SK-N-SH (cell line): ENCODE measurements around the gene CFAP99. TPM values are rescaled to one million over a fixed set of nuclear protein-coding genes. Genes with fewer than 3 reads are reported as not detected.

Source experiments
- CTCF ChIA-PET: fragments of 300-600, 350-600 bp; formaldehyde crosslinking; extraction: SDS; loops from one replicate; lab custom pipeline; 2021; lab: Yijun Ruan, JAX
- POLR2A ChIA-PET: fragments of 350-600 bp; sonication (Branson Sonifier 250); formaldehyde crosslinking; extraction: SDS; loops from one replicate; lab custom pipeline; 2020; ENCODE audit warnings: antibody characterized with exemption, inconsistent platforms; lab: Yijun Ruan, JAX
- DNase-seq: peaks from one replicate; pipeline ENCODE4 v3.0.0; 2012
- H2AFZ ChIP-seq: fragments of 200-600 bp; sonication (generic); 2 replicates; pipeline ENCODE4 v1.8.1; 2016; ENCODE audit warnings: antibody characterized with exemption, mild to moderate bottlenecking, low read depth
- H3F3A ChIP-seq: fragments of 200-600 bp; sonication (generic); replicated peaks from 2 replicates; pipeline ENCODE3; 2016; ENCODE audit warnings: antibody characterized with exemption, mild to moderate bottlenecking; ENCODE audit not compliant: insufficient read depth
- H3K27ac ChIP-seq, 2 experiments: fragments of 200-500 bp in 1 of 2; fragments of 200-600 bp in 1 of 2; sonication (Bioruptor generic) in 1 of 2; sonication (generic), shearing (Covaris generic) in 1 of 2; 2 replicates each; pipeline versions ENCODE4 v1.5.1 to v1.6.1; 2014 to 2016; ENCODE audit warnings: low read depth in 2 of 2, inconsistent platforms in 1 of 2, low read length in 1 of 2, mild to moderate bottlenecking in 1 of 2, mixed read lengths in 1 of 2
- H3K27me3 ChIP-seq: fragments of 200-600 bp; sonication (generic), shearing (Covaris generic); 2 replicates; pipeline ENCODE4 v1.6.1; 2016; ENCODE audit warnings: mixed run types; ENCODE audit not compliant: insufficient read depth
- H3K36me3 ChIP-seq, 2 experiments: fragments of 200-500 bp in 1 of 2; fragments of 200-600 bp in 1 of 2; sonication (Bioruptor generic) in 1 of 2; sonication (generic) in 1 of 2; replicated peaks in 1 of 2; 2 replicates each; pipeline versions ENCODE3 to v1.5.1; 2014 to 2016; ENCODE audit warnings: low read length in 1 of 2, mild to moderate bottlenecking in 1 of 2; ENCODE audit not compliant: insufficient read depth in 2 of 2, control insufficient read depth in 1 of 2
- H3K4me1 ChIP-seq, 2 experiments: fragments of 200-500 bp in 1 of 2; fragments of 200-600 bp in 1 of 2; sonication (Bioruptor generic) in 1 of 2; sonication (generic), shearing (Covaris generic) in 1 of 2; 2 replicates each; pipeline versions ENCODE4 v1.5.1 to v1.6.1; 2014 to 2016; ENCODE audit warnings: low read depth in 1 of 2, low read length in 1 of 2, mixed run types in 1 of 2; ENCODE audit not compliant: insufficient read depth in 2 of 2, control insufficient read depth in 1 of 2
- H3K4me2 ChIP-seq: fragments of 200-600 bp; sonication (generic), shearing (Covaris generic); 2 replicates; pipeline ENCODE4 v1.6.1; 2017; ENCODE audit warnings: mixed run types
- H3K4me3 ChIP-seq, 2 experiments: fragments of 200-500 bp in 1 of 2; fragments of 200-600 bp in 1 of 2; sonication (Bioruptor generic) in 1 of 2; sonication (generic), shearing (Covaris generic) in 1 of 2; 2 replicates each; pipeline versions ENCODE4 v1.5.1 to v1.8.1; 2014 to 2016; ENCODE audit warnings: low read depth in 2 of 2, inconsistent platforms in 1 of 2, low read length in 1 of 2, mild to moderate bottlenecking in 1 of 2, mixed read lengths in 1 of 2, moderate library complexity in 1 of 2
- H3K79me2 ChIP-seq: fragments of 200-600 bp; sonication (generic); 2 replicates; pipeline ENCODE4 v1.8.1; 2017; ENCODE audit warnings: mild to moderate bottlenecking; ENCODE audit not compliant: insufficient read depth
- H3K9ac ChIP-seq: fragments of 200-600 bp; sonication (generic); 2 replicates; pipeline ENCODE4 v1.6.1; 2017; ENCODE audit warnings: mixed run types
- H3K9me2 ChIP-seq: fragments of 200-600 bp; sonication (generic); 2 replicates; pipeline ENCODE4 v1.6.1; 2017; ENCODE audit warnings: mixed run types
- H3K9me3 ChIP-seq: fragments of 200-600 bp; sonication (generic); 2 replicates; pipeline ENCODE4 v1.6.1; 2017; ENCODE audit warnings: mixed run types, mild to moderate bottlenecking, moderate library complexity
- H4K20me1 ChIP-seq: fragments of 200-600 bp; sonication (generic); 2 replicates; pipeline ENCODE4 v1.6.1; 2017; ENCODE audit warnings: mild to moderate bottlenecking, mixed run types; ENCODE audit not compliant: insufficient read depth
- EP300 ChIP-seq, 2 experiments: IDR thresholded peaks; 2 replicates each; pipeline versions ENCODE4 v1.4.0 to v1.6.1; 2012; ENCODE audit warnings: borderline replicate concordance in 1 of 2, low read depth in 1 of 2, low read length in 1 of 2
- FOSL2 ChIP-seq: IDR thresholded peaks from 2 replicates; pipeline ENCODE4 v1.4.0; 2012; ENCODE audit warnings: low read depth, mild to moderate bottlenecking, moderate library complexity, borderline replicate concordance
- GABPA ChIP-seq: IDR thresholded peaks from 2 replicates; pipeline ENCODE4 v1.4.0; 2012; ENCODE audit warnings: low read depth, mild to moderate bottlenecking
- NFIC ChIP-seq: IDR thresholded peaks from 2 replicates; pipeline ENCODE4 v1.4.0; 2012; ENCODE audit warnings: borderline replicate concordance
- RAD21 ChIP-seq: IDR thresholded peaks from 2 replicates; pipeline ENCODE4 v1.6.1; 2012; ENCODE audit warnings: mild to moderate bottlenecking, low read length
- RCOR1 ChIP-seq: fragments of 150-350 bp; IDR thresholded peaks from 2 replicates; pipeline ENCODE4 v1.6.1; 2017; ENCODE audit warnings: antibody characterized with exemption, low read length
- TAF1 ChIP-seq: IDR thresholded peaks from 2 replicates; pipeline ENCODE4 v1.6.1; 2012; ENCODE audit warnings: low read depth, mild to moderate bottlenecking, low read length, moderate library complexity, borderline replicate concordance
- TCF12 ChIP-seq: IDR thresholded peaks from 2 replicates; pipeline ENCODE4 v1.4.0; 2012
- TEAD4 ChIP-seq: IDR thresholded peaks from 2 replicates; pipeline ENCODE4 v1.4.0; 2012; ENCODE audit warnings: mild to moderate bottlenecking, borderline replicate concordance; ENCODE audit not compliant: insufficient read depth
- YY1 ChIP-seq: IDR thresholded peaks from 2 replicates; pipeline ENCODE4 v1.4.0; 2012; ENCODE audit warnings: low read depth, mild to moderate bottlenecking
- WGBS: methylation state at CpG from one replicate; pipeline ENCODE4 v1.1.6; 2017; ENCODE audit warnings: low lambda C conversion rate; 5-methylcytosine and 5-hydroxymethylcytosine counted together
- polyA plus RNA-seq, 3 experiments: library from polyadenylated mRNA; depleted of rRNA; stranded (reverse); fragments of >200 nt; gene quantifications; 2 replicates each; pipeline ENCODE4 v1.2.3, GENCODE V29; 2012
- TF ChIP-seq, protein P1 (sequence below): IDR thresholded peaks from 2 replicates; pipeline ENCODE4 v1.6.1; 2012; ENCODE audit warnings: mild to moderate bottlenecking, low read depth, low read length, moderate library complexity
- TF ChIP-seq, protein P2 (sequence below): fragments of 150-350 bp; IDR thresholded peaks from 2 replicates; pipeline ENCODE4 v1.6.1; 2017; ENCODE audit warnings: antibody characterized with exemption, low read length, low read depth, borderline replicate concordance
- TF ChIP-seq, protein P3 (sequence below): IDR thresholded peaks from 2 replicates; pipeline ENCODE4 v1.4.0; 2012; ENCODE audit warnings: low read depth
- TF ChIP-seq, protein P4 (sequence below): fragments of 150-350 bp; IDR thresholded peaks from 2 replicates; pipeline ENCODE4 v1.6.1; 2016; ENCODE audit warnings: mild to moderate bottlenecking, low read depth, low read length

CFAP99 gene
- polyA plus RNA-seq, 1 of the 3 experiments (the other 2 are of a cell fraction) = 0.13 TPM

DNA sequence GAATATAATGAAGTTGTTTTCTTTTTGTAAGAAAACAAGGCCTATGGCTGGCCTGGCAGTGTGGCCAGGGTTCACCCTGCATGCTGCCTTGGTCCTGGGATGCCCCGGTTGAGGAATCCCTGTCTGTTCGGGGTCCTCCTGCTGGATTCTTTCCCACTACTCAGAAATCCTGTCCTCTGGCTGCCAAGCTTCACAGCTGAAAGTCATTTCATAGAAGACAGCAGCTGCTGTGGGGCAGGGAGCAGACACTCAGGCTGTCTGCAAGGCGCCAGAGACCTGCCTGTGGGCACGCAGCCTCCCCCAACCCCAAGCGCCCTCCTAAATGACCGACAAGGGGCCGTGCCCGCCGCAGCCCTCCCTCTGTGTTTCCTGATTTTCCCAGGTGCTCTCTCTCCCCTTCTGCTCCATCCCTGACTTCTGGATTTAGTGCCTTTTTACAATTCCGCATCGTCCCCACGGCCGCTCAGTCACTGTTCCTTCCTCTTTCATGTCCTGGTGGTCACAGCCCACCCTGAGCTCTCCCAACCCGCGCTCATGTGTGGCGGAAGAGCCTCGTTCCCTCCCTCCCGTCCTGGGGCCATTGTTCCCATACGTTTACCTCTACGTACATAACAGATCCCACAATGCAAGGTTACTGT, 27.9 kb upstream of the CFAP99 start:
- POLR2A ChIA-PET = interaction anchor here (0.7 kb wide), 1 partner anchor 72 kb away, joined by 3 read pairs; no protein-coding TSS in a partner anchor
- H3K36me3 ChIP-seq = no peaks in the 10 kb centered on the region
- H3K9me2 ChIP-seq = no peaks in the 10 kb centered on the region
- CTCF ChIA-PET = interaction anchor here (0.8 to 1.0 kb wide), 2 partner anchors 28 to 171 kb away, joined by 3 read pairs; partner anchors contain the start of gene CFAP99
- no peak overlapping the region for H3K9ac ChIP-seq
- no peaks in the 10 kb centered on the region for H3K9me3 ChIP-seq
- DNase-seq = peak; percentile 80
- no peaks in the 10 kb centered on the region for H4K20me1 ChIP-seq
- peaks cover 4 to 27% of the 10 kb centered on the region in 2 experiments; a peak in 3 of 4 replicates for H3K4me1 ChIP-seq
- H3F3A ChIP-seq = no peaks in the 10 kb centered on the region
- H3K27me3 ChIP-seq = no peaks in the 10 kb centered on the region
- H3K79me2 ChIP-seq = no peaks in the 10 kb centered on the region
- H2AFZ ChIP-seq = no peak overlapping the region
- WGBS = 72% methylated on average over 20 of the region's 20 CpGs
- H3K27ac ChIP-seq = peak overlapping the region in 1 of 2 experiments; percentile 74; a peak in 2 of 4 replicates
- TF ChIP-seq, protein P1, sequence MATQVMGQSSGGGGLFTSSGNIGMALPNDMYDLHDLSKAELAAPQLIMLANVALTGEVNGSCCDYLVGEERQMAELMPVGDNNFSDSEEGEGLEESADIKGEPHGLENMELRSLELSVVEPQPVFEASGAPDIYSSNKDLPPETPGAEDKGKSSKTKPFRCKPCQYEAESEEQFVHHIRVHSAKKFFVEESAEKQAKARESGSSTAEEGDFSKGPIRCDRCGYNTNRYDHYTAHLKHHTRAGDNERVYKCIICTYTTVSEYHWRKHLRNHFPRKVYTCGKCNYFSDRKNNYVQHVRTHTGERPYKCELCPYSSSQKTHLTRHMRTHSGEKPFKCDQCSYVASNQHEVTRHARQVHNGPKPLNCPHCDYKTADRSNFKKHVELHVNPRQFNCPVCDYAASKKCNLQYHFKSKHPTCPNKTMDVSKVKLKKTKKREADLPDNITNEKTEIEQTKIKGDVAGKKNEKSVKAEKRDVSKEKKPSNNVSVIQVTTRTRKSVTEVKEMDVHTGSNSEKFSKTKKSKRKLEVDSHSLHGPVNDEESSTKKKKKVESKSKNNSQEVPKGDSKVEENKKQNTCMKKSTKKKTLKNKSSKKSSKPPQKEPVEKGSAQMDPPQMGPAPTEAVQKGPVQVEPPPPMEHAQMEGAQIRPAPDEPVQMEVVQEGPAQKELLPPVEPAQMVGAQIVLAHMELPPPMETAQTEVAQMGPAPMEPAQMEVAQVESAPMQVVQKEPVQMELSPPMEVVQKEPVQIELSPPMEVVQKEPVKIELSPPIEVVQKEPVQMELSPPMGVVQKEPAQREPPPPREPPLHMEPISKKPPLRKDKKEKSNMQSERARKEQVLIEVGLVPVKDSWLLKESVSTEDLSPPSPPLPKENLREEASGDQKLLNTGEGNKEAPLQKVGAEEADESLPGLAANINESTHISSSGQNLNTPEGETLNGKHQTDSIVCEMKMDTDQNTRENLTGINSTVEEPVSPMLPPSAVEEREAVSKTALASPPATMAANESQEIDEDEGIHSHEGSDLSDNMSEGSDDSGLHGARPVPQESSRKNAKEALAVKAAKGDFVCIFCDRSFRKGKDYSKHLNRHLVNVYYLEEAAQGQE = no peak
- TF ChIP-seq, protein P2, sequence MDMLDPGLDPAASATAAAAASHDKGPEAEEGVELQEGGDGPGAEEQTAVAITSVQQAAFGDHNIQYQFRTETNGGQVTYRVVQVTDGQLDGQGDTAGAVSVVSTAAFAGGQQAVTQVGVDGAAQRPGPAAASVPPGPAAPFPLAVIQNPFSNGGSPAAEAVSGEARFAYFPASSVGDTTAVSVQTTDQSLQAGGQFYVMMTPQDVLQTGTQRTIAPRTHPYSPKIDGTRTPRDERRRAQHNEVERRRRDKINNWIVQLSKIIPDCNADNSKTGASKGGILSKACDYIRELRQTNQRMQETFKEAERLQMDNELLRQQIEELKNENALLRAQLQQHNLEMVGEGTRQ = no peak
- TF ChIP-seq EP300 (IDR thresholded peaks at IDR 0.05; ENCODE audit: borderline replicate concordance in 1 of 2, low read depth in 1 of 2, low read length in 1 of 2) (peak in 1 of 2 experiments; percentile 60; a peak in 1 of 4 replicates), RAD21 (0 out of 2 replicates have a peak, but pooled peaks have one; percentile 10), YY1 (no peak), FOSL2 (no peak), TCF12 (no peak), RCOR1 (no peak), NFIC (no peak), TEAD4 (no peak), TAF1 (no peak), GABPA (no peak)
- TF ChIP-seq, protein P3, sequence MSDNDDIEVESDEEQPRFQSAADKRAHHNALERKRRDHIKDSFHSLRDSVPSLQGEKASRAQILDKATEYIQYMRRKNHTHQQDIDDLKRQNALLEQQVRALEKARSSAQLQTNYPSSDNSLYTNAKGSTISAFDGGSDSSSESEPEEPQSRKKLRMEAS = no peak
- TF ChIP-seq, protein P4, sequence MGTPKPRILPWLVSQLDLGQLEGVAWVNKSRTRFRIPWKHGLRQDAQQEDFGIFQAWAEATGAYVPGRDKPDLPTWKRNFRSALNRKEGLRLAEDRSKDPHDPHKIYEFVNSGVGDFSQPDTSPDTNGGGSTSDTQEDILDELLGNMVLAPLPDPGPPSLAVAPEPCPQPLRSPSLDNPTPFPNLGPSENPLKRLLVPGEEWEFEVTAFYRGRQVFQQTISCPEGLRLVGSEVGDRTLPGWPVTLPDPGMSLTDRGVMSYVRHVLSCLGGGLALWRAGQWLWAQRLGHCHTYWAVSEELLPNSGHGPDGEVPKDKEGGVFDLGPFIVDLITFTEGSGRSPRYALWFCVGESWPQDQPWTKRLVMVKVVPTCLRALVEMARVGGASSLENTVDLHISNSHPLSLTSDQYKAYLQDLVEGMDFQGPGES = no peak
- H3K4me2 ChIP-seq = no peak overlapping the region
- H3K4me3 ChIP-seq = no peak overlapping the region
